HCT116 (cell line): ENCODE data around the gene KLHL20. TPM values are rescaled to one million over a fixed set of nuclear protein-coding genes. Genes with fewer than 3 reads are reported as not detected.
"Not testable (repeated sequence)": the region's sequence is repeated elsewhere in the genome, so short reads cannot be mapped to it uniquely, and the experiment has no call there.

Experiments used
- ATAC-seq: fragments of 200-7000 bp; cut with Tn5 transposase; 2 replicates; pipeline ENCODE4 v1.9.1; 2020; ENCODE audit warnings: mild to moderate bottlenecking, moderate library complexity
- BruUV-seq: library from RNA; stranded (reverse); fragments of 400-500 nt; replicated peaks from 2 replicates; lab custom pipeline; 2021; lab: Mats Ljungman, UMichigan
- CTCF ChIA-PET: fragments of 300-600 bp; sonication (Branson Sonifier 250); formaldehyde crosslinking; loops from one replicate; lab custom pipeline; 2021; ENCODE audit warnings: antibody characterized with exemption; lab: Charles Lee
- POLR2A ChIA-PET: fragments of 300-600, 350-600 bp; sonication (Branson Sonifier 250); formaldehyde crosslinking; loops from one replicate; lab custom pipeline; 2021; ENCODE audit warnings: antibody characterized with exemption; lab: Charles Lee
- RAD21 ChIA-PET, 2 experiments: fragments of 300-600 bp; sonication (Branson Sonifier 250); formaldehyde crosslinking; loops; one replicate each; lab custom pipeline; 2023; ENCODE audit warnings: low total read pairs in 2 of 2; ENCODE audit not compliant: uncharacterized antibody in 2 of 2, unreplicated experiment in 2 of 2, low non-redundant PET in 1 of 2; lab: Charles Lee
- DNase-seq: peaks from one replicate; pipeline ENCODE4 v3.0.0-alpha.2; 2010; ENCODE audit warnings: low read depth, low spot score
- H2AFZ ChIP-seq: fragments of 200-600 bp; shearing (Covaris generic), sonication (generic); 2 replicates; pipeline ENCODE4 v1.6.1; 2017; ENCODE audit warnings: low read depth, mixed run types, mixed read lengths, antibody characterized with exemption, low read length; ENCODE audit not compliant: poor library complexity, severe bottlenecking
- H3K27ac ChIP-seq: 2 replicates; pipeline ENCODE4 v1.5.1; 2012; ENCODE audit warnings: low read depth, low read length
- H3K27me3 ChIP-seq: fragments of 200-600 bp; sonication (generic); 2 replicates; pipeline ENCODE4 v1.6.1; 2016; ENCODE audit warnings: mixed run types, low read length, mixed read lengths; ENCODE audit not compliant: insufficient read depth
- H3K36me3 ChIP-seq, 2 experiments: fragments of 200-500 bp in 1 of 2; fragments of 200-600 bp in 1 of 2; sonication (Bioruptor generic) in 1 of 2; sonication (generic) in 1 of 2; 2 replicates each; pipeline versions ENCODE4 v1.5.1 to v1.6.1; 2014 to 2016; ENCODE audit warnings: low read length in 2 of 2, inconsistent platforms in 1 of 2, mixed read lengths in 1 of 2, mixed run types in 1 of 2; ENCODE audit not compliant: insufficient read depth in 2 of 2, control insufficient read depth in 1 of 2
- H3K4me1 ChIP-seq, 2 experiments: fragments of 200-600 bp in 1 of 2; sonication (generic) in 1 of 2; 2 replicates each; pipeline versions ENCODE4 v1.5.1 to v1.6.1; 2012 to 2017; ENCODE audit warnings: low read length in 2 of 2, inconsistent platforms in 1 of 2, mild to moderate bottlenecking in 1 of 2, mixed read lengths in 1 of 2, mixed run types in 1 of 2, moderate library complexity in 1 of 2; ENCODE audit not compliant: insufficient read depth in 2 of 2, control insufficient read depth in 1 of 2
- H3K4me2 ChIP-seq: fragments of 200-600 bp; sonication (generic); 2 replicates; pipeline ENCODE4 v1.6.1; 2017; ENCODE audit warnings: mixed run types, low read length, mixed read lengths
- H3K4me3 ChIP-seq, 2 experiments: fragments of 200-600 bp in 1 of 2; sonication (generic) in 1 of 2; replicated peaks in 1 of 2; 2 replicates each; pipeline ENCODE4 v1.5.1; 2011 to 2016; ENCODE audit warnings: low read length in 2 of 2, control low read depth in 1 of 2, low read depth in 1 of 2, mild to moderate bottlenecking in 1 of 2, mixed read lengths in 1 of 2, mixed run types in 1 of 2
- H3K79me2 ChIP-seq: fragments of 200-600 bp; sonication (generic); 2 replicates; pipeline ENCODE4 v1.6.1; 2017; ENCODE audit warnings: mild to moderate bottlenecking, mixed run types, low read length, moderate library complexity, mixed read lengths; ENCODE audit not compliant: insufficient read depth
- H3K9ac ChIP-seq: fragments of 200-600 bp; sonication (generic); 2 replicates; pipeline ENCODE4 v1.6.1; 2016; ENCODE audit warnings: low read length, mixed read lengths
- H3K9me2 ChIP-seq: fragments of 200-600 bp; sonication (generic), shearing (Covaris generic); 2 replicates; pipeline ENCODE4 v1.6.1; 2017; ENCODE audit warnings: mixed run types, mild to moderate bottlenecking, moderate library complexity; ENCODE audit not compliant: insufficient read depth
- H3K9me3 ChIP-seq, 2 experiments: fragments of 200-500 bp in 1 of 2; fragments of 200-600 bp in 1 of 2; sonication (Bioruptor generic) in 1 of 2; sonication (generic) in 1 of 2; 2 replicates each; pipeline ENCODE4 v1.6.1; 2014 to 2017; ENCODE audit warnings: low read length in 2 of 2, mixed read lengths in 2 of 2, inconsistent platforms in 1 of 2, low read depth in 1 of 2, mild to moderate bottlenecking in 1 of 2, mixed run types in 1 of 2, moderate library complexity in 1 of 2; ENCODE audit not compliant: control insufficient read depth in 1 of 2, insufficient read depth in 1 of 2
- H4K20me1 ChIP-seq: fragments of 200-600 bp; sonication (generic), shearing (Covaris generic); 2 replicates; pipeline ENCODE4 v1.6.1; 2017; ENCODE audit warnings: mixed run types, mild to moderate bottlenecking, moderate library complexity; ENCODE audit not compliant: insufficient read depth
- ATF3 ChIP-seq: IDR thresholded peaks from 2 replicates; pipeline ENCODE4 v1.6.1; 2012
- EGR1 ChIP-seq: IDR thresholded peaks from 2 replicates; pipeline ENCODE4 v1.6.1; 2012; ENCODE audit warnings: low read depth
- JUND ChIP-seq: IDR thresholded peaks from 2 replicates; pipeline ENCODE4 v1.6.1; 2012
- MAX ChIP-seq: IDR thresholded peaks from 2 replicates; pipeline ENCODE4 v1.6.1; 2012
- RAD21 ChIP-seq: IDR thresholded peaks from 2 replicates; pipeline ENCODE4 v1.6.1; 2012; ENCODE audit warnings: low read depth, mild to moderate bottlenecking
- REST ChIP-seq: IDR thresholded peaks from 2 replicates; pipeline ENCODE4 v1.6.1; 2012; ENCODE audit warnings: low read depth
- SRF ChIP-seq: IDR thresholded peaks from 2 replicates; pipeline ENCODE4 v1.6.1; 2012; ENCODE audit warnings: low read depth
- TCF7L2 ChIP-seq: IDR thresholded peaks from 2 replicates; pipeline ENCODE4 v1.7.0; 2011; ENCODE audit warnings: borderline replicate concordance, inconsistent platforms; ENCODE audit not compliant: insufficient read depth, insufficient read length; ENCODE audit errors: extremely low read depth
- ZBTB33 ChIP-seq: IDR thresholded peaks from 2 replicates; pipeline ENCODE4 v1.6.1; 2011; ENCODE audit warnings: mild to moderate bottlenecking, low read length, moderate library complexity; ENCODE audit not compliant: insufficient replicate concordance; ENCODE audit errors: extremely low read depth
- ZFX ChIP-seq: fragments of 450-650 bp; IDR thresholded peaks from 2 replicates; pipeline ENCODE4 v1.6.1; 2017
- intact Hi-C: fragments of 100-400 bp; cut with micrococcal nuclease; formaldehyde crosslinking; loops from 2 replicates; pipeline ENCODE4 v1.10.0; 2022
- total RNA-seq: library from RNA; stranded (reverse); gene quantifications from one replicate; pipeline ENCODE4 v1.2.1, GENCODE V29; 2021; ENCODE audit not compliant: unreplicated experiment

The KLHL20 gene
- total RNA-seq, 1 experiment from 2014 or later = 16.2 TPM

- no peak for TF ChIP-seq TCF7L2
Observed at GRCh38 chr1:173717238-173717637, 2.5 kb downstream of the KLHL20 start (continued).

- POLR2A ChIA-PET, H2AFZ ChIP-seq, H3K27ac ChIP-seq, H3K79me2 ChIP-seq, ATAC-seq, H3K9ac ChIP-seq, intact Hi-C loops, H4K20me1 ChIP-seq, H3K9me3 ChIP-seq, H3K4me2 ChIP-seq, H3K9me2 ChIP-seq, RAD21 ChIA-PET, H3K4me1 ChIP-seq, H3K36me3 ChIP-seq, BruUV-seq, H3K4me3 ChIP-seq, DNase-seq, H3K27me3 ChIP-seq, CTCF ChIA-PET: not testable (repeated sequence)
Observed at GRCh38 chr1:173731331-173731730, 16.6 kb downstream of the KLHL20 start.

GRCh38 chr1:173733912-173734311 is 19.1 kb downstream of the KLHL20 start:
- no peak for TF ChIP-seq SRF
- no peak for TF ChIP-seq ZFX
- TF ChIP-seq ZBTB33 = no peak
- TF ChIP-seq REST = no peak
- no peak for TF ChIP-seq TCF7L2
- no peak for TF ChIP-seq MAX
- no peak for TF ChIP-seq ATF3
- TF ChIP-seq EGR1 = no peak
- no peak for TF ChIP-seq JUND
- TF ChIP-seq RAD21 = no peak
- POLR2A ChIA-PET = no interaction called here
- intact Hi-C loops = no loop called here

More at GRCh38 chr1:173733912-173734311, 19.1 kb downstream of the KLHL20 start:
- no peaks in the 10 kb centered on the region for H3K4me1 ChIP-seq
- ChIA-PET RAD21 (no interaction called here), CTCF (no interaction called here)
- BruUV-seq = no TSS peak
- no peak overlapping the region for H3K27ac ChIP-seq
- no peaks in the 10 kb centered on the region for H4K20me1 ChIP-seq
- peaks cover 0 to 2% of the 10 kb centered on the region in 2 experiments; a peak in 3 of 4 replicates for H3K36me3 ChIP-seq
- no peak overlapping the region for H2AFZ ChIP-seq
- no peaks in the 10 kb centered on the region for H3K27me3 ChIP-seq
- H3K9ac ChIP-seq = no peak overlapping the region
- H3K4me3 ChIP-seq = no peak overlapping the region
- H3K4me2 ChIP-seq = no peak overlapping the region
- H3K9me3 ChIP-seq = no peaks in the 10 kb centered on the region
- peaks cover 9% of the 10 kb centered on the region; the same call in 1 of the 2 replicates for H3K79me2 ChIP-seq
- ATAC-seq = no peak
- no peaks in the 10 kb centered on the region for H3K9me2 ChIP-seq
- DNase-seq = no peak
